ENCODE data around the gene EYA4.
A peak's percentile ranks its signal among the peaks of the same experiment; 100 is the strongest.

The EYA4 gene

DNA sequence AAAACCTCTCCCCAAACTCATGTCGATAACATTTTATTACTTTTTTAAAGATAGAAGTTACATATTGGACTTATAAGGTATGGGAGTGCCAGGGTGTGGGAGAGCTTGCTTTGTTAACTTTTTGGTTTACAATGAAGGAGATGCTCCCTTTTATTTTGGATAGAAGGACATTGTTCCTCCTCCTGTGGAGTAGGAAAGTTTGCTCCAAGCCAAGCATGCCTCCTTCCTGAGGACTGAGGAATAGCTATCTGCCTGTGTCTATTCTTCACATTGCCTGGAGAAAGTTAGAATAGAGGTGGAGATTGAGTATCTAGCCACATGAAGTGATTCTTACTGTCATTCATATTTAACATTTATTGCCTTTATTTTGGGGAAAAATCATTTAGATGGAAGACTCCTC is 71.9 kb downstream of the EYA4 start:
- H3K9me3 ChIP-seq, result no peaks in the 10 kb centered on the region
- TF ChIP-seq, protein P1, sequence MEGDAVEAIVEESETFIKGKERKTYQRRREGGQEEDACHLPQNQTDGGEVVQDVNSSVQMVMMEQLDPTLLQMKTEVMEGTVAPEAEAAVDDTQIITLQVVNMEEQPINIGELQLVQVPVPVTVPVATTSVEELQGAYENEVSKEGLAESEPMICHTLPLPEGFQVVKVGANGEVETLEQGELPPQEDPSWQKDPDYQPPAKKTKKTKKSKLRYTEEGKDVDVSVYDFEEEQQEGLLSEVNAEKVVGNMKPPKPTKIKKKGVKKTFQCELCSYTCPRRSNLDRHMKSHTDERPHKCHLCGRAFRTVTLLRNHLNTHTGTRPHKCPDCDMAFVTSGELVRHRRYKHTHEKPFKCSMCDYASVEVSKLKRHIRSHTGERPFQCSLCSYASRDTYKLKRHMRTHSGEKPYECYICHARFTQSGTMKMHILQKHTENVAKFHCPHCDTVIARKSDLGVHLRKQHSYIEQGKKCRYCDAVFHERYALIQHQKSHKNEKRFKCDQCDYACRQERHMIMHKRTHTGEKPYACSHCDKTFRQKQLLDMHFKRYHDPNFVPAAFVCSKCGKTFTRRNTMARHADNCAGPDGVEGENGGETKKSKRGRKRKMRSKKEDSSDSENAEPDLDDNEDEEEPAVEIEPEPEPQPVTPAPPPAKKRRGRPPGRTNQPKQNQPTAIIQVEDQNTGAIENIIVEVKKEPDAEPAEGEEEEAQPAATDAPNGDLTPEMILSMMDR (IDR thresholded peaks at IDR 0.05; ENCODE audit: low read depth, low read length), result peak; percentile 17; the same call in 1 of the 2 replicates
- H3K4me1 ChIP-seq, result peaks cover 35% of the 10 kb centered on the region
- DNase-seq, result no peak
- no peak overlapping the region for H3K4me3 ChIP-seq (ENCODE audit: low read depth, low read length)
- H3K27me3 ChIP-seq, result no peaks in the 10 kb centered on the region
- H3K36me3 ChIP-seq, result 0 out of 2 replicates have a peak, but pooled peaks cover 3% of the 10 kb centered on the region

DNA sequence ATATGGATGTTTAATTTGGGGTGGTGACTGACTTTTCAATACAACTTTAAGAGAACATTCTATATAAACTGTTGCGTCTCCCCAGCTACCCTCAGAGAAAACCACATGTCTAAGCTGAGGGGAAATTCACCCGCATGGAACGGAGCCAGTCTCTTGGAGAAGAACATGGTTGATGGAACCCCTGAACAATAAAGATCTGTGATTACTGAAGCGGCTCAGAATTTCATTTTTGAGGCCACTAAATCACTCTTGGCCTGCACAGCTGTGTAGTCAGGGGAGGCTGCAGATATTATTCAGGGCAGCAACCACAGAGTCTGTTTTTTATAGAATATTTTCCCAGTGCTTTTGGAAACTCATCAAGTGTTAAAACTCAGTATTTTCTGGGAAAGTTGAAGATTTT is 73.8 kb downstream of the EYA4 start:
- Histone ChIP-seq H3K27me3 (no peaks in the 10 kb centered on the region), H3K4me1 (peaks cover 34% of the 10 kb centered on the region), H3K36me3 (0 out of 2 replicates have a peak, but pooled peaks cover 3% of the 10 kb centered on the region), H3K4me3 (ENCODE audit: low read depth, low read length) (no peak overlapping the region), H3K9me3 (no peaks in the 10 kb centered on the region)
- peak; percentile 52 for DNase-seq
- TF ChIP-seq, protein P1 (IDR thresholded peaks at IDR 0.05; ENCODE audit: low read depth, low read length), result no peak

DNA sequence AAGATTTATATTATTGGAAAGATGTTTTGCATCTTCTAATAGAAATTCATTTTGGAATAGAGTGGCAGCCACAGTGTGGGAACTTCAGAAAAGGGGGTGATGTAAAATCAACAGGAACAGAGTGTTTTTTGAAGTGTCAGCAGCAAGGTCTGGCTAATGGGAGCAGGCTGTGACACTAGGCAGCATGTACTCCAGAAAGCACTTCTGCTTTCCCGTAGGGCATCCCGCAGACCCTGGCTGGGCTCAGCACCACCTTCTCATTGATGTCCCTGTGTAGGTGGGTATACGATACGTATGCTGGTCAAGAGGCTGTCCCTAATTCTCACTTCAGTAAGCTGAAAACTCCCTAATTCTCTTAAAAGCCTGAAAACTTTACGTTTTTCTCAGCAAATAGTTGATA is 74.7 kb downstream of the EYA4 start:
- Histone ChIP-seq H3K36me3 (0 out of 2 replicates have a peak, but pooled peaks cover 3% of the 10 kb centered on the region), H3K27me3 (no peaks in the 10 kb centered on the region), H3K9me3 (no peaks in the 10 kb centered on the region), H3K4me1 (peaks cover 34% of the 10 kb centered on the region), H3K4me3 (ENCODE audit: low read depth, low read length) (no peak overlapping the region)
- TF ChIP-seq, protein P1 (IDR thresholded peaks at IDR 0.05; ENCODE audit: low read depth, low read length), result no peak
- DNase-seq, result peak; percentile 54

DNA sequence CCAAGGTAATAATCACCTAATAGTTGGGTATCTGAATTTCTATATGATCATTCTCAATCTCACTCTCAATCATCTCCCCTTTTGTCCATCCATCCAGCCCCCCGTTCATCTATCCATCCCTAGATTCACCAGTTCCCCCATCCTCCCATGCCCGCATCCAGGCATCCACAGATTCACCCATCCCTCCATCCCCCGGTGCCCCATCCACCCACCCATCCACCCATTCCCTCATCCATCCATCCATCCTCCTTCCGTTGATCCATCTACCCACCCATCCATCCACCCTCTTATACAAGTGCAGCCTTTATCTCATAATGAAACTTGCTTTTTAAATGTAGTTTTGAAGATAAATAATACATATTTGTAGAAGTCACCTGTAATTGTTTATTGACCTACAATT is 76.5 kb downstream of the EYA4 start:
- TF ChIP-seq, protein P1 (IDR thresholded peaks at IDR 0.05; ENCODE audit: low read depth, low read length), result no peak
- Histone ChIP-seq H3K27me3 (no peaks in the 10 kb centered on the region), H3K4me1 (peaks cover 29% of the 10 kb centered on the region), H3K36me3 (peaks cover 5% of the 10 kb centered on the region), H3K4me3 (ENCODE audit: low read depth, low read length) (no peak overlapping the region), H3K9me3 (no peaks in the 10 kb centered on the region)
- DNase-seq, result no peak

DNA sequence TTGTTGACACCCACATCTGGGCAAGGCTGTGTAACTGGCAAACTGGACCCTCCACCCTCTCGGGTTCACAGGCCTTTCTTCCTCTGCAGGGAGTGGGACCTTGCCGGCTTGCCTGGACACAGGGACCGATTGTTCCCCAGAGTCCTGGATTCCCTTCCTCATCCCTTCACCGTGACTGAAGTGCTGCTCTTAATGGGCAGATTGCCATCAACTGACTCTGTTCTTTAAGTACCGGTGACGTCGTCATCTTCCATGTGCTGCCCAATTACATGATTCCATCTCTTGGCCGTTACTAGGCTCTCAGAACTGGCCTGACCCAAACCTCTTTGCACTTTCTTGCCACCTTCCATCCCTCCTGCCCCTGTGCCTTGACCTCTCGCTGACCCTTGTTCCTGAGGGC is 85.4 kb downstream of the EYA4 start:
- peak; percentile 73 for DNase-seq

DNA sequence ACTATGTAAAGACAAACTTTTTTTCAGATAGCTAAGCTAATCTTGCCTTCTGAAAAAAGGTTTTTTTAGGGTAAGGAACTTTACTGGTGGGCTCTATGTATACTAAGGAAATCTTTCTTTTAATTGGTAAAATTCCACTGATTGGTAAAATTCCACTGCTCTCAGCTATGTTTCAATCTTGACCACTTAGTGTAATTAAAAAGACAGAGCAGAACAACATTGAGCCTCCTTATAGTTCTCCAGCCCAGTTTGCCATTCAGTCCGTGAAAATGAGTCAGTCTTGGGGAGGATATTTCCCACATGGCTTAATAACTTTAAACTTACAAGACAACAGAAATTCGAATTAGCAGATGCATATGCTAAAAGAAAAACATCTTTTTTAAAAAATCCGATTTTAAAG is 92.7 kb downstream of the EYA4 start:
- Histone ChIP-seq H3K9me3 (no peaks in the 10 kb centered on the region), H3K36me3 (no peaks in the 10 kb centered on the region), H3K4me3 (ENCODE audit: low read depth, low read length) (no peak overlapping the region), H3K4me1 (peaks cover 46% of the 10 kb centered on the region), H3K27me3 (no peaks in the 10 kb centered on the region)
- TF ChIP-seq, protein P1 (IDR thresholded peaks at IDR 0.05; ENCODE audit: low read depth, low read length), result no peak
- no peak for DNase-seq

More for the DNA sequence above, 85.4 kb downstream of the EYA4 start:
- H3K4me1 ChIP-seq, result peaks cover 39% of the 10 kb centered on the region
- peaks cover 3% of the 10 kb centered on the region for H3K36me3 ChIP-seq
- TF ChIP-seq, protein P1 (IDR thresholded peaks at IDR 0.05; ENCODE audit: low read depth, low read length), result no peak
- no peaks in the 10 kb centered on the region for H3K27me3 ChIP-seq
- H3K4me3 ChIP-seq (ENCODE audit: low read depth, low read length), result no peak overlapping the region
- H3K9me3 ChIP-seq, result no peaks in the 10 kb centered on the region
